Measurements from ENCODE around the gene GRAMD4. TPM values are rescaled to one million over a fixed set of nuclear protein-coding genes. Genes with fewer than 3 reads are reported as not detected.

The GRAMD4 gene
- total RNA-seq, 1 experiment from 2014 or later: 19.8 TPM

DNA sequence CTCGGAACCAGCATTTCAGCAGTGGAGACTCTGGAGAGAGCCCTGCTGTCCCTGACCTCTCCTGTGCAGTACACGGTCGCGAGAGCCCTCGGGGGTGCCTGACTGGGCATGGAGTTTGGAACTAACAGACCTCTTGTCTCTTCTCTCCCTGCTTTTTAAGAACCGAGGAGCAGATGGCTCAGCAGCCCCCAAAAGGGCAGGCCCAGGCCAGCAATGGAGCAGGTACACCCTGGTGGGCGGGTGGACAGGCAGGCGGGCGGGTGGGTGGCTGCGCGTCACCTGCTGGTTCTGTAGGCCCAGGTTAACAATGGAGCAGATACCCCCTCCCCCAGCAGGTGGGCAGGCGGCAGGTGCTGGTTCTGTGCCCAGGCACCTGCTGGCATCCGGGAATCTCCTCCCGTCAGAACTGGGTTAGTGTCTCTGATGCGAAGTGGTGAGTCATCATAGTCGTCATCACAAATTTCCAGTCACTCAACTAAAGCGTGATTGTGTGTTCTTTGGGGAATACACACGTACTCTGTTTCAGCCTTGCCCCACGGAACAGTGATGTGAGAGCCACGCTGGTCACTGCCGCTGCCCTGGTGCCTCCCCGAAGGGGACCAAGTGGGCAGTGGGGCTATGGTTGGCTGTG, 41.1 kb downstream of the GRAMD4 start:
- no peak overlapping the region for H4K91ac ChIP-seq (ENCODE audit: insufficient read length, low read depth, low read length)
- no peak overlapping the region for H3K56ac ChIP-seq (ENCODE audit: insufficient read length, low read depth, low read length)
- no peak overlapping the region for H3K4ac ChIP-seq (ENCODE audit: low read depth, low read length)
- no peak overlapping the region for H3K4me2 ChIP-seq (ENCODE audit: insufficient read depth, insufficient read length, low read length)
- H3K14ac ChIP-seq (ENCODE audit: insufficient read depth, low read length): no peak overlapping the region
- H3K27me3 ChIP-seq (ENCODE audit: insufficient read depth, low read length): no peaks in the 10 kb centered on the region
- TF ChIP-seq, protein P1, sequence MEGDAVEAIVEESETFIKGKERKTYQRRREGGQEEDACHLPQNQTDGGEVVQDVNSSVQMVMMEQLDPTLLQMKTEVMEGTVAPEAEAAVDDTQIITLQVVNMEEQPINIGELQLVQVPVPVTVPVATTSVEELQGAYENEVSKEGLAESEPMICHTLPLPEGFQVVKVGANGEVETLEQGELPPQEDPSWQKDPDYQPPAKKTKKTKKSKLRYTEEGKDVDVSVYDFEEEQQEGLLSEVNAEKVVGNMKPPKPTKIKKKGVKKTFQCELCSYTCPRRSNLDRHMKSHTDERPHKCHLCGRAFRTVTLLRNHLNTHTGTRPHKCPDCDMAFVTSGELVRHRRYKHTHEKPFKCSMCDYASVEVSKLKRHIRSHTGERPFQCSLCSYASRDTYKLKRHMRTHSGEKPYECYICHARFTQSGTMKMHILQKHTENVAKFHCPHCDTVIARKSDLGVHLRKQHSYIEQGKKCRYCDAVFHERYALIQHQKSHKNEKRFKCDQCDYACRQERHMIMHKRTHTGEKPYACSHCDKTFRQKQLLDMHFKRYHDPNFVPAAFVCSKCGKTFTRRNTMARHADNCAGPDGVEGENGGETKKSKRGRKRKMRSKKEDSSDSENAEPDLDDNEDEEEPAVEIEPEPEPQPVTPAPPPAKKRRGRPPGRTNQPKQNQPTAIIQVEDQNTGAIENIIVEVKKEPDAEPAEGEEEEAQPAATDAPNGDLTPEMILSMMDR (conservative IDR thresholded peaks at IDR 0.05): no peak
- no peaks in the 10 kb centered on the region for H3K79me1 ChIP-seq (ENCODE audit: insufficient read depth, low read depth, low read length, poor library complexity, severe bottlenecking)
- no peaks in the 10 kb centered on the region for H3K23me2 ChIP-seq (ENCODE audit: insufficient read length, low read depth, low read length, poor library complexity, severe bottlenecking)
- no peak overlapping the region for H2BK12ac ChIP-seq (ENCODE audit: insufficient read length, low read depth, low read length)
- H3K23ac ChIP-seq (ENCODE audit: insufficient read length, low read depth, low read length): no peak overlapping the region
- H3K36me3 Mint-ChIP-seq (ENCODE audit: insufficient read depth in 1 of 3, low read depth in 3 of 3): no peaks in the 10 kb centered on the region
- H2BK20ac ChIP-seq (ENCODE audit: low read depth, low read length, poor library complexity, severe bottlenecking): no peak overlapping the region
- no peaks in the 10 kb centered on the region for H3K4me1 ChIP-seq (ENCODE audit: insufficient read depth, low read length)
- H3K18ac ChIP-seq (ENCODE audit: insufficient read length, low read depth, low read length): no peak overlapping the region
- H3K9me3 ChIP-seq (ENCODE audit: control insufficient read depth, low read depth, low read length): no peaks in the 10 kb centered on the region
- H4K8ac ChIP-seq (replicated peaks; ENCODE audit: insufficient read length, low read depth, low read length): no peak overlapping the region
- H2AFZ ChIP-seq (ENCODE audit: low read length): no peak overlapping the region
- H3K9ac ChIP-seq (ENCODE audit: extremely low read depth, insufficient read length, low read length): no peak overlapping the region
- no peak overlapping the region for H2BK15ac ChIP-seq (ENCODE audit: low read depth, low read length)
- no peak overlapping the region for H3K27ac ChIP-seq (ENCODE audit: insufficient read length, low read depth, low read length)
- H3K79me2 ChIP-seq (ENCODE audit: insufficient read depth, low read length): no peaks in the 10 kb centered on the region
- H2BK5ac ChIP-seq (ENCODE audit: insufficient read length, low read length): no peak overlapping the region
- H3T11ph ChIP-seq (ENCODE audit: low read length): no peak overlapping the region
- H3K4me3 Mint-ChIP-seq: no peak overlapping the region
- no peak overlapping the region for H2BK120ac ChIP-seq (ENCODE audit: low read depth, low read length, poor library complexity, severe bottlenecking)
- no peaks in the 10 kb centered on the region; a peak in 1 of 5 replicates for H3K9me3 Mint-ChIP-seq
- H3K4me1 Mint-ChIP-seq: peaks cover 7 to 12% of the 10 kb centered on the region in 2 experiments
- no peaks in the 10 kb centered on the region for H3K27me3 Mint-ChIP-seq (ENCODE audit: low read depth)
- DNase-seq: no peak
- H2AK5ac ChIP-seq (ENCODE audit: insufficient read length, low read length): no peak overlapping the region
- no CpG with 5 or more reads among the region's 22 CpGs for WGBS (ENCODE audit: extremely low coverage, insufficient read length, low lambda C conversion rate)
- no peaks in the 10 kb centered on the region for H4K20me1 ChIP-seq (ENCODE audit: control insufficient read depth, insufficient read depth, insufficient read length)
- no peak overlapping the region for H4K5ac ChIP-seq (ENCODE audit: insufficient read length, low read depth, low read length)
- peak overlapping the region in 1 of 3 experiments; percentile 88; a peak in 1 of 7 replicates for H3K27ac Mint-ChIP-seq

All from H9 (cell line).